Hepatocyte (in vitro differentiated cells): ENCODE data around the gene MUC6.

Source experiments
- CTCF ChIP-seq: fragments of 200-600 bp; sonication (generic); IDR thresholded peaks from 2 replicates; pipeline ENCODE4 v1.5.1; 2016; ENCODE audit warnings: antibody characterized with exemption, mild to moderate bottlenecking; ENCODE audit not compliant: poor library complexity
- EZH2 ChIP-seq: fragments of 200-600 bp; sonication (generic); IDR thresholded peaks from 2 replicates; pipeline ENCODE4 v1.6.1; 2016; ENCODE audit warnings: antibody characterized with exemption, mild to moderate bottlenecking, borderline replicate concordance
- EZH2phosphoT487 ChIP-seq: fragments of 200-600 bp; sonication (generic); IDR thresholded peaks from one replicate; pipeline ENCODE4 v1.6.1; 2018; ENCODE audit warnings: antibody characterized with exemption, mild to moderate bottlenecking, low read depth, moderate library complexity; ENCODE audit not compliant: unreplicated experiment, severe bottlenecking

GRCh38 chr11:1022908-1023810, 13.4 kb downstream of the MUC6 start:
- TF ChIP-seq CTCF, result no peak
- no peak for TF ChIP-seq EZH2phosphoT487
- TF ChIP-seq EZH2, result no peak
